Upper lobe of left lung (tissue), 4 donors: ENCODE data around the gene KLHDC8A.

Source experiments
- POLR2A ChIP-seq, 4 donors: fragments of 450-650 bp; IDR thresholded peaks; one replicate each; pipeline ENCODE4 v1.5.1; 2016 to 2017; ENCODE audit warnings: antibody characterized with exemption in 4 of 4, mild to moderate bottlenecking in 2 of 4
- TF ChIP-seq, protein P1 (sequence below), 6 experiments: fragments of 450-650 bp in 4 of 6; fragments of 200-600 bp in 2 of 6; sonication (generic) in 2 of 6; IDR thresholded peaks; one replicate each; pipeline ENCODE4 v1.5.1; 2016 to 2019; ENCODE audit warnings: antibody characterized with exemption in 6 of 6

DNA sequence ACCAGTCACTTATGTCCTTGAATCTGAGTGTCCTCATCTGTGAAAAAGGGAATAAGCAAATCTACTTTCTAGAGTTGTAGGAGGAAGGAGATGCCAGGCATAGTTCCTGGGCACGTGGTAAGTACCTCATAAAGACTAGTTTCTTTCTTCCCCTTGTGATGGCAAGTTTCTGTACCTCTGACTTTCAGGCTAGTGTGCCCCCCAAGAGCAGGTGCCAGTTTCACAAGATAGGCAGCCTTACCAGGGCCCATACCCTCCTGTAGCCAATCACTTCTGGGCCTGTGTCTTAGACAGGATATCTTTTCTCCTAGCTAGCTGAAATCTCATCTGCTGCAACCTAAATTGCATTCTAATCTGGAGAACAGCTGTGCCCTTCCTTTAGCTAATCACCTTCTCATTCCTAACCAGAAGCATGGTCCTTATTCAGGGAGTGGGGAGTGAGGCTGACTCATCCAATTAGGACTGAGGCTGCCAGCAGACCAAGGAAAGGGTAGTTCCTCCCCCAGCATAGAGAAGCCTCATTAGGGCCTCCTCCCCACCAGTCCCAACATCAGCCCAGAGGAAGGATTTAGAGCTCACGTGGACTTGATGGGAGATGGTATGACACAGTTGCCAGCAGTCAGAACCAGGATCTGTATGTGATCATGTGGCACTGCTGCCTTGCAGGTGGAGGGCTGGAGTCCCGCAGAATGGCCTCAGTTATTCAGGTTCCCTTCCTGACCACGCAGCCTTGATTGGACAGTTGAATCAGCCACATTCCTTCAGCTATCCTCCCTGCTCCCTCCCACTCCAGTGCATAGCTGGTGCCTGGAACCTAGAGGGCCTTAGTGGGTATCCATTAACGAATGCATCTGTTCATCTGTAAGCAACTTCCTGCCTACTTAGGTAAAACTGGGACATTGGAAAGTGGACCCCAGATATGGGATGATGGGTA, 7.9 kb downstream of the KLHDC8A start:
- TF ChIP-seq POLR2A (IDR thresholded peaks at IDR 0.05) = no peak
- TF ChIP-seq, protein P1, sequence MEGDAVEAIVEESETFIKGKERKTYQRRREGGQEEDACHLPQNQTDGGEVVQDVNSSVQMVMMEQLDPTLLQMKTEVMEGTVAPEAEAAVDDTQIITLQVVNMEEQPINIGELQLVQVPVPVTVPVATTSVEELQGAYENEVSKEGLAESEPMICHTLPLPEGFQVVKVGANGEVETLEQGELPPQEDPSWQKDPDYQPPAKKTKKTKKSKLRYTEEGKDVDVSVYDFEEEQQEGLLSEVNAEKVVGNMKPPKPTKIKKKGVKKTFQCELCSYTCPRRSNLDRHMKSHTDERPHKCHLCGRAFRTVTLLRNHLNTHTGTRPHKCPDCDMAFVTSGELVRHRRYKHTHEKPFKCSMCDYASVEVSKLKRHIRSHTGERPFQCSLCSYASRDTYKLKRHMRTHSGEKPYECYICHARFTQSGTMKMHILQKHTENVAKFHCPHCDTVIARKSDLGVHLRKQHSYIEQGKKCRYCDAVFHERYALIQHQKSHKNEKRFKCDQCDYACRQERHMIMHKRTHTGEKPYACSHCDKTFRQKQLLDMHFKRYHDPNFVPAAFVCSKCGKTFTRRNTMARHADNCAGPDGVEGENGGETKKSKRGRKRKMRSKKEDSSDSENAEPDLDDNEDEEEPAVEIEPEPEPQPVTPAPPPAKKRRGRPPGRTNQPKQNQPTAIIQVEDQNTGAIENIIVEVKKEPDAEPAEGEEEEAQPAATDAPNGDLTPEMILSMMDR (IDR thresholded peaks at IDR 0.05) = no peak
